HG03439 (cell line): ENCODE results near the gene CARHSP1.
"Not testable (repeated sequence)": the region's sequence is repeated elsewhere in the genome, so short reads cannot be mapped to it uniquely, and the experiment has no call there.

ENCODE experiments used
- ATAC-seq: cut with Tn5 transposase; IDR thresholded peaks from one replicate; pipeline ENCODE4 v1.9.1; 2021; ENCODE audit warnings: mild to moderate bottlenecking, moderate library complexity; ENCODE audit not compliant: unreplicated experiment

Gene CARHSP1

DNA sequence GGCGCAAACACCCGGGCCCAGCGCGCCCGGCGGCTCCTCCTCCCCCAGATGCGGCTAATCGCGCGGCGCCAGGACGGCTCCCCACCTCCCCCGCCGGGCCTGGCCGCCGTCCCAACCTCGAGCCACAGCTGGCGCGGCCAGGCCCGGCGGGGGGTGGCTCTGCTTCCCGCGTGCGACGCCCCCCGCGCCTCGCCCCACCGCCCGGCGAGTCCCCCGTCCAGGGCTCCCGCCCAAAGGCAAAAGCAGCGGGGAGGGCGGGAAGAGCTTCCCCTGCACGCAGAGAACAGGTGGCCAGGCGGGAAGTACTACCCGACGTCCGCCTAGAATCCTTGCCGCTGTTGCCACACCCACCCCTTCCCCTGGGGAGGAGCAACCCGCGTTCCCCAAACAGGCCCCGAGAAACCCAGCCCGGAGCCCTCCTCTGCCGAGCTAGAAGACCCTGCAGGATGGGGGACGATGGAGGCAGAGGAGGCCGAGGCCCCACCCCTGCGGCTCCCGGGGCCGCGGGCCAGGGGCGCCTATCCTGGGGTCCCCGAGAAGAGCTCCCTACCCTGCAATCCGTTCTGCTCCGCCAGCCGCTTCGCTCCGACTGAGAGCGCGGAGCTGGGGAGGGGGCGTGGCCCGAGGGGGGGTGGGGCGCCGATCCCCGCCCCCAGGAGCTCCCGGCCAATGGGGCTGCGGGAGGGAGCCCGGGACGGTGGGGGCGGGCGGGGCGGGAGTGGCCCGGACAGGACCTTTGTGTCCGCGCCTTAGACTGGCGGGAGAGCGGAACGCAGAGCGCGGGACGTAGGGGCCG, at the start of gene CARHSP1:
Gene CARHSP1, minus strand, starts transcription at position 591 of the 796 bp plus-strand sequence. CDS start 9,678 bp downstream, outside the sequence.
- peak; percentile 59 for ATAC-seq

DNA sequence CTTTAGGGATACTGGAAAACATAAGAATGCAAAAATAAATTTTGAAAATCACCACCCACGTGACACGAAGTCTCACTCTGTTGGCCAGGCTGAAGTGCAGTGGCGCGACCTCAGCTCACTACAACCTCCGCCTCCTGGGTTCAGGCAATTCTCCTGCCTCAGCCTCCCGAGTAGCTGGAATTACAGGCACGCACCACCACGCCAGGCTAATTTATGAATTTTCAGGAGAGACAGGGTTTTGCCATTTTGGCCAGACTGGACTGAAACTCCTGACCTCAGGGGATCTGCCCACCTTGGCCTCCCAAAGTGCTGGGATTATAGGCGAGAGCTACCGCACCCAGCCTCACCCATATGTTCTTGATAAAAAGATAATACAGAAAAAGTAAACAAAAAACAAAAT, 48.5 kb upstream of the CARHSP1 start:
- ATAC-seq: not testable (repeated sequence)

DNA sequence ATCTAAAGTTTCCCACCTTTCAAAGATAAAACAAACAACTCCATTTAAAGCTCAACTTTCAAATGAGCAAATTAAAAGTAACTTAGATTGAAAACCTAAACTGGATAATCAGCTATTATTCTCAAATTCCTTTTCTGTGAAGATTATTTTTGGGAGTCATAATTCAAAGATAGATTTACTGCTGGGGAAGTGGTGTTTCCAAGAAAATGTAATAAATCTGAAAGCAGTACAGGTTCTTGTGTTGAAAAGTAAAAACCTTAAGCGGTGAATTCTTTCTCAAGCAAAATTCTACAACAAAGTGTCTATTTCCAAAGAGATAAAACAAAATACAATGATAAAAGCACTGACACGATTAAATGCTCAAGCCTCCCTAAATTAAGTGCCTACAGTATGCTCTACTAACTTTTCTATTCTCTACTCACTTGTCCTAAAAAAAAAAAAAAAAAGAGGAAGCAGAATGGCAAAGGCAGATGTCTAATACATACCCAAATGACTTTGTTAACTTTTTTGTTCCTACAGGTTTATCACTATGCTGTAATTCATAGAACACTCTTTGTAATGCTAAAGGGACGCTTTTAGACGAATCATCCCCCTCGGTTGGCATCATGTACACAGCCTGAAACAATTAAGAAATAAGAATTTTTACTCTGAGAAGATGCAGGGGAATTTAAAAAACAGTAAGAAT, 47.9 kb upstream of the CARHSP1 start:
- ATAC-seq: no peak

DNA sequence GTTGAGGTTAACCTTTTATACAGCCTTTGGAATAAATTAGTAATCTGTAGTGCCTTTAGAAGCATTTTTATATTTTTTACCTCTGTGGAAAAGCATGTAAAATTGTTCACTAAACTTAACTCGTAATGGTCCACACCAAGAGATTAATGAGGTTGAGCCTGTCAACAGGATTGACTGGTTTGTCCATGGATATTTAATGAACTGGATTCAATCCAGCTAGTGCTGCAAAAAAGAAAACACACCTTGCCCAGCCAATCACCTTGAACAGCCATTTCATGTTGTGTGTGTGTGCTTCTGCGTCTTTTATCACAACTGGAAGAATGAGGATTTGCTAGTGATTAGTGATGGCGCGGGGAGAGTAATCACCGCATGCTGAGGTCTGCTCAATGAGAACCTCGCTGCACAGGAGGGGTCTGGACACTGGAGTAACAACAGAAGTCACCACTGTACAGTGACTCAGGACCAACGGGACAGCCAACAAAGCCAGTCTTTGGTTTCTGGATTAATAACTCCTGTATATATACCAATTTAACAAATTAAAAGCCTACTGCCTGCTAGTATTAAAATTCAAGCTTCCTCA, 47.0 kb upstream of the CARHSP1 start:
- no peak for ATAC-seq

DNA sequence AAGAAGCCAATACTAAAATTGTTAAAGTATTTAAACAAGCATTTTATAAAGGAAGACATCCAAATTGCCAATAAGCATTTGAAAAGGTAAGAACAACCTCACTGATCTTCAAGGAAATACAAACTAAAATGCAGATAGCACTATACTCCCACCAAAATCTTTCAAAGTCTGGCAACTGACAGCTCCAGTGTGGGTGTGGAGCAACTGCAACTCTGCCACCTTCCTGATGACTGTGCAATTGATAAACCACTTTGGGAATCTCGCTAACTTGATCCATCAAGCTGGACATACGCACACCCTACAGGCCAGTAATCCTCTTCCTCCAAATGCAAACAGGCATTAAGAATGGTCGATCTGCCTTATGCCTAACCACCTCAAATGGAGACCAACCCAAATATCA, 45.3 kb upstream of the CARHSP1 start:
- ATAC-seq: no peak

DNA sequence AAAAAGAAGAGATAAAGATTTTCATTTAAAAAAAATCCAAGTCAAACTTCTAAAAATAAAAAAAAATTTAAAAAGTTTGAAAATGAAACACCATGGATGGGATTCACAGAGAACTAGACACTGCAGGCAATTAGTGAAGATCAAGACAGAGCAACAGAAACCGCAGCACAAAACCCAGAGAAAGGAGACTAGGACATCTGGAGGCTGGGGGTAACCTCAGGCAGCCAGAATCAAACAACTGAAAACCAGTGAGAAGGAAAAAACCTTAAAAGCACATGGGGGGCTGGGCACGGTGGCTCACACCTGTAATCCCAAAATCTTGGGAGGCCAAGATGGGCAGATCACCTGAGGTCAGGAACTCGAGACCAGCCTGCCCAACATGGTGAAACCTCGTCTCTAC, 44.0 kb upstream of the CARHSP1 start:
- no peak for ATAC-seq

DNA sequence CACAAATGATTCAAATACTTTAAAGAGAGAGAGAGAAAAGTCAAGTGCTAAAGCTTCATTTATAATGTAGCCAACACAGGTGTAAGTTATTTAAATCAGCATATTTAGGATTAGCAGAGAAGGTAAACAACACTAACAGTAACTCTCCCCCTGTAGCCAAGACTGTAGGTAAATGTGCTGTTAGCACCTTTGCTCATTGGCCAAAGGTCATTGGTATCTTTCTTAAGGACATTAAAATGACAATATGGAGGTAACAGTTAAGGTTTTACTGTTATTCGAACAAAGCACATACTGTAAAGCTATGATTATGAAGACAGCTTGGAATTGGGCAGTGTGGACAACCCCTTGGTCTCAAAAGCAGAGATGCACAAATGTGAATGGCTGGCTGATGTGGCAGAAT, 42.0 kb upstream of the CARHSP1 start:
- no peak for ATAC-seq

DNA sequence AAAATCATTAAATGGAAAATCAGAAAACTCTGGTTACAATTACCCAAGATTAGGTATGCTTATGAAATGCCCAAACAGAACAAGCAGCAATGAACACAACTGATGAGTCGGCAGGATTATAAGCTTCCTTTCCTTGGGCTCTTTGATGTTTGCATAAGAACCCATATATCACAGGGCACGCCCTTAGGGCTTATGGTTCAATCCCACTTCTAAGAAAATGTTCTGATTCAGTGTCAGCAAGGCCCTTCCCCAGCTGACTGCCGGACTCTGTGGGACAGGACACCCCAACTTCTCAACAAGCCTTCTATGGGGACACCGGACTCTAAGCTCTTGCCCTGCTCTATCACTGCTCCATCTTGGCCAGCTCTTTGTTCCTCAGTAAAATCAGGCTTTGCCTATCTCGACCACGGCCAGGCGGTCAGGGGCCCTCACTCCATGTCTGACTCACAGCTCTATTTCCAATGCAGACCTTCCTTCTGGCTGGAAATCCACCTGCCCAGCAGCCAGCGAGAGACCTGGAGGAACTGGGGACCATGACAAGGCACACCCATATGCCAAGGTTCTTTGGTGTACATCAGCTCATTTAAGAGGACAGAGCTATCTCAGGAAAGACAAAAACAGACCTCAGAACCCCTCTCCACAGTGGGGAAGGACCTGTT, 40.1 kb upstream of the CARHSP1 start:
- no peak for ATAC-seq

DNA sequence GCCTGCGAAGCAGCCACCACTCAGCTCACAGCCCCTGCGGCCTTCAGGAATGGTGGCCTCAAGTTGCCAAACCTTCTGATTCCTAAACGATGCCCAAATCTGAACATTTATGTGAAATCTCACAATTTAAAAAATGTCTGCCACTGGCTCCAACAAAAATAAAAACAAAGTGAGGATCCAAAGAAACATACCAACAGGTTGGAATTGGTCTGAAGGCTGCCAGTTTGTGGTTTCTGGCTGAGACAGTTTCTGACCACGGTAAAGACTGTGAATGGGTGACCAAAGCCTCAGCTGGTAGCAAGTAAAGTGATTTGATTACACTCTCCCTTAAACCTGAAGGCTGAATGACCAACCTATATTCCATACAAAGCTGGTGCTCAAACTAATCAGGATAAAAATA, 38.3 kb upstream of the CARHSP1 start:
- no peak for ATAC-seq

DNA sequence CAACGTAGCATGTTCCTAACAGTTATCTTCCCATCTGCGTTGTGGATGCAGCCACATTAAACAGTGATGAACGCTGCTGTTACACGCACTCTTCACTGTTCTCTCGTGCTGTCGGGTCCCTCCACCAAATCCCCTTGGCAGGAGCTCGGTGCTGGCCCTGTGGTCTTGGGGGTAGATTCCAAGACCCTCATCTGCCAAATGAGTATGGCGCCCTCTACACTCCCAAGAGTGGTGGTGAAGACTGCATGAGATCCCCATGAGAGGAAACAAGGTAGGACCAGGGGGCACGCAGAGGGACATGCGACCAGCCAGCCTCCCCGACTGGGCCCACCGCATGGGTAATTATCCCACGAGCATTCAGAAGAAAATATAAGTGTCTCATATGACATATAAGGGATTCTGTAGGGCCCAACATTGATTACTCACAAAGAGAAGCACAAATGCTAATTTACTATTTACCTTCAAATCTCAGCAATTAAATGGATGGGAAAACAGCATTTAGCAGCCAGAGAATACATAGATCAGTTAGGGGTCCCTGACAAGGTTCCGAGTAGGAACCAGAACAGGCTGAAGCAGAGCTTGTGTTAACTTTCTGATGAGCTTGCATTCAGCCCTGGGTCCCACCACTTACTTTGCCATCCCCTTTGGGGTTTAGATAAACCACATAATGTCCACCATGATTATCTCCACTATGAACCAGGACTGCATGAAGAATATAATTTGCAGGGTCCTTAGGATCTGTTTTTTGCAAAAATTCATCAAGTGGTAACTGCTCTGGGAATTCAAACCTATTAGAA, 37.2 kb upstream of the CARHSP1 start:
- ATAC-seq: no peak

DNA sequence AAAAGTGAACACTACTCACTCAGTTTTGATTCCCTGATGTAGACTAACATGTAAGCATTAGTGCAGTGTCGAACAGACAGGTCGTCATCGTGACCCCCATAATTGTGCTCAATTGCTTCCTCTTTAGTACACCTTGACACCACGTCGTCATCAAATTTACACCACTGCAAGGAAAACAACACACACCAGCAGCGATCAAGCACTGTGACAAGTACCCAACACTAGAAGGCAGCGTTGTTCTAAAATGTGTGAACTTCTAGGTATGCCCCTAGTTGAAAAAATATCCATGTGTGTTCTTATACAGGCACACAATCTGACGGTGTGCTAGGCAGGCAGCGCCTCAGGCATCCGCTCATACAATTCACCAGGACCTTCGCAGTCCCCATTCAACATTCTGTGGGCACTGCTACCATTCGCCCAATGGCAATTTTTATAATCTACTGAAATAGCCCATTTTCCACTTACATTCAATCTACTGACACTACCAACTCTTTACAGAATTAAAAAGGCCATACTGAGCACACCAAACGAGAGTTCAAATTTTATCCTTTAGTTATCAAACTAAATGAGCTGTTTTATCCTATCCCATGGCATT, 36.5 kb upstream of the CARHSP1 start:
- no peak for ATAC-seq

DNA sequence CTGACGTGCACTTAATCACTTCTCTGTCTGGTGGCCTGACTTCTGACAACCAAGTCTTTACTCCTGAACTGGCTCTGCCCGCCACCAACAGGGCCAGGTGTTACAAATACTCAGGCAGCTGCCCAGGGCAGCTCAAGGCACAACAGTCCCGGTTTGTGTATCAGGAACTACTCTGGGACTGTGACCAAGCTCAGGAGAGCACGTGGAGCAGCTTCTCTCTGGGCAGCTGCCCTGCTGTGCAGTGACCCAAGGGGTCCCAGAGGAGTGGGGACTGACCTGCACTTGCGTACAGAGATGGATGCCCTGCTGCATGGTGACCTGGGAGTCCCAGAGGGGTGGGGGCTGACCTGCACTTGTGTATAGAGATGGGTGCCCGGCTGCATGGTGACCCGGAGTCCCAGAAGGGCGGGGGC, 35.2 kb upstream of the CARHSP1 start:
- ATAC-seq: no peak

DNA sequence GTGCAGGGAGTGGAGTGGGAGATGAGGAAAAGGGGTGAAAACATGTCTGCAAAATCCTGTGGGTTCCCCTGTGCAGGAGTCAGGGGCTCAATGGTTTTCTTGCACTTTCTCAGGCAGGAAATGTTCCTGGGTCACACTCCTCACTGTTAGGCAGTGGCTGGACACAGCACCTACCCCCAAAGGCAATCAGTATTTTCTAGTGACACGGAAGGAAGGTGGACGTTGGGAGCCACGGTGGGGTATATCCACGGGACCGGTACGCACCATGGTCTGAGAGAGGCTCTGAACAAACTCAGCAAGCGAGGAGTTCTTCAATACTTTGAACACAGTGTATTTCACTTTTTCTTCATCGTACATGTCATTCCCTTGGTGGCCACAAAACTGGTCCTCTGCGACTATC, 34.2 kb upstream of the CARHSP1 start:
- no peak for ATAC-seq

DNA sequence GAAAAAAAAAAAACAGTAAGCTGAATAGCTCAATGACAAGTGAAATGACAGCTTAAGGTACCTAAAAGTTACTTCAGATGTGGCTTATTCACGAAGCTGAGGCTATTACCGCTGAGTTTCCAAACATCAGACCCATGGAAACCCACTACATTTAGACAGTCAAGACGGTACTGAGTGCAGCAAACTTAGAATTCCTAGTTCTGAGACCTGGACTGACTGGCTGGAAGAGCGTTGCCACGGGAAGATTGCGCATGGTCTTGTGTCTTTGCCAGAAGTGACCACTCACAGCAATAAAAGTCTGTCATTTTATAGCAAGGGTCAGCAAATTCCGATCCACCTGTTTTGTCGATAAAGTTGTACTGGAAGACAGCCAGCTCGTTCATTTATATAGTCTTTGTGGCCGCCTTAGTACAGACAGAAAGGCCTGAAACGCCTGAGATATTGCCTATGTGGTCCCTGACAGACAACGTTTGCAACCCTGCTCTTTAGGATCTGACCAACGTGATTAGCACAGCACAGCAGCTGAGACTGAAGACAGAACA, 32.6 kb upstream of the CARHSP1 start:
- no peak for ATAC-seq

DNA sequence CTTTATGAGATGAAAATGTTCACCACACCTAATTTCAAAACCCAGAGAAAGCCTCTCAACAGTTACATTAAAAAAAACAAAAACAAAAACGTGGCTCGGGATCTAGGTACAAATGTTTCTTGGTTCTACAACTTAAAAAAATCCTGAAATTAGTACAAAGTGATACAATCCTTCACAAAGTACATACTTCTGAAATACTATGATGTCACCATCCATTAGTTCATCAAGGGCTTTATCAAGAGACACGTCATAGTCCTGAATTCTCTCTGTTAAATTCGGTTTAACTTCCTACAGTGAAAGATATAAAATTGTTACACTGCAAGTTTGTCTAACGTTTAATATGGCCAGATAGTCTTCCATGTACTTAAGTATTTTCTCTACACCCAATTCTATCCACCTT, 31.5 kb upstream of the CARHSP1 start:
- ATAC-seq: no peak

DNA sequence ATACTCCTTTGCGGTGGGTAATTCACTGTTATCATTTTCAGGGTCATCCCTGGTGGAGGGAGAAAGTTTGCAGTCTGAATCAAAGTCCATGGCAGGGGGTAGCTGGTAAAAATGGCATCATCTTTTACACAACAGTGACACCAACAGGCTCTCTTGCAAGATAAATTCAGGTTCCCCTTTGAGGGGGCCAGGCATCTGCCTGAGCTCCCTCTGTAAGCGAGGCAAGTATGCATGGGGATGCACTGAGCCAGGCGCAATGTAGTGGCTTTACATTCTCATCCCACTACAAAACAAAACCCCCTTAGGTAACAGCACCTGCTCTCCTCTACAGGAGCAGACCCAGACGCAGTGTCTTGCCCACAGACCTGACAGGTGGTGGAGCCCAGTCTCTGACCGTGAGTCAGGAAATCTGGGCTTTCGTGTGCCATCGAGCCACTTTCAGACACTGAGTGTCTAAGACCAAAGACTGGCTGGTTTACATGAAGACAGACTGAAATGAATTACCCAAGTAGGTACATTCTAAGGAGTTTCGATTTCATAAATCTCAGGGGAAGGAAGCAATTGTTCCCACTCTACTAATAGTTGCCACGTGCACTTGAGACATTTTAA, 31.0 kb upstream of the CARHSP1 start:
- ATAC-seq: no peak

DNA sequence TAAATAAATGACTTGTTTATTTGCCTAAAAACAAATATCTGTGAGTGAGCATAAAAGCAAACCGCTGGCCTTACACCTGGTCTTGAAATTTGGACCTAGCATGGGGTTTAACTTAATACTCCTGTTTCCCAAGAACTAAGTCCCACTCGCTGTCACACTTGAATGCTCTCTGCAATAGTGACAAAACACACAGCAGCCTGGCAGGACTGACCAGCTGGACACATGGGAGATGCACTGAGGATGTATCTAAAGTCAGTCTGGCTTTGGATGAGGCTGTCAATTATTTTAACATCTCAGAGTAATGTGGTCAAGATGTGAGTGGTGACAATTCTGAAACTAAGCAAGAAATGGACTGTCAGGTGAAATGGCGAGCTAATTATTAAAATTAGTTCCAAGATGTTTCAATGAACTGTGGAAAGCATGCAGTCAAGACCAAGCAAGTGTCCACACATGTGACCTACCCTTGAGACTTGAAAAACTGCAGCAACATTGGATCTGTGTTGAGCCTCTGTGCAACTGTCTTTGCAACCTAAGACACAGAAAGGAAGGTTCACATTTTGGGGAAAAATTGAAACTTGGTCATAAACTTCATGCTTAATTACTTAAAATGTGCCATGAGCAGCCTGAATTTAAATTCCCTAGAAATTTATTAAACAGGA, 30.0 kb upstream of the CARHSP1 start:
- no peak for ATAC-seq

DNA sequence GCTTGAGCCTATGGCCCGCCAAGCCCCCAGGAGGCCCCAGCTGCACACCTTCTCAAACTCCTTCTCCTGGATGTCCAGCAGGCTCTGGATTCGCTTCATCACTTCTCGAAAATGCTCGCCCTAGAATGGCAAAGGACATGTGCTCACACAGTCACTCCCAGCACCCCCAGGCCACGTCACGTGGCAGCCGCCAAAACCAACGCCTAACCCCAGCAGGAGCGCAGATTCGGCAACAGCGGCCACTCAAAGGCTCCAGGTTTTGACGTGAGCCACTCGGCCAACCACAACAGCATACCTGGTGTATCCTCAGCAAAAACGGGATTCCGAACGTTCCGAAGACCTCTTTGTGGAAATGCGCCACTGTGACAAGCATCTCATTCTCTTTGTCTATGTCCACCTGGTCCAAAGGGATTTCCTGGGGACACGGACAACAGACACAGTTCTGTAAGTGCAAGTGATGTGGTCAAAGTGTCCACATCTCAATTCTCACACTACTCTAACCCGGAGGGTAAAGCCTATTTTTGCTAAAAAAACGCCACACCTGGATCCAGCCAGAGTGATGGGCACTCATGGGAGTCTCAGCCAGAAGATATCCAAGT, 26.0 kb upstream of the CARHSP1 start:
- ATAC-seq: no peak
